Activated T-helper 2 cell treated with anti-CD3 and anti-CD28 coated beads, Interferon-gamma antibody, Interleukin-2, Interleukin-4, amounts not matched to agents 10 μg/mL and 5 μg/mL and 100 μg/mL, durations not matched to agents 14 hours and 24 hours and 36 hours (primary cell): Measurements from ENCODE around the gene VPS11. TPM values are rescaled to one million over a fixed set of nuclear protein-coding genes. Genes with fewer than 3 reads are reported as not detected.
"Not testable (repeated sequence)": the region's sequence is repeated elsewhere in the genome, so short reads cannot be mapped to it uniquely, and the experiment has no call there.

Experiments
- DNase-seq: peaks from one replicate; pipeline ENCODE4 v3.0.0; 2021; ENCODE audit warnings: low spot score
- H3K27ac Mint-ChIP-seq: one replicate; pipeline ENCODE4 v1.8.0; 2021; ENCODE audit warnings: mixed read lengths
- H3K27me3 Mint-ChIP-seq: one replicate; pipeline ENCODE4 v1.8.0; 2021; ENCODE audit warnings: low read depth, mixed read lengths
- H3K36me3 Mint-ChIP-seq: one replicate; pipeline ENCODE4 v1.8.0; 2021; ENCODE audit warnings: low read depth, mixed read lengths
- H3K4me1 Mint-ChIP-seq: one replicate; pipeline ENCODE4 v1.8.0; 2021; ENCODE audit warnings: low read depth, mixed read lengths
- H3K4me3 Mint-ChIP-seq: one replicate; pipeline ENCODE4 v1.8.0; 2021; ENCODE audit warnings: low read depth, mild to moderate bottlenecking, moderate library complexity, mixed read lengths
- H3K9me3 Mint-ChIP-seq: one replicate; pipeline ENCODE4 v1.8.0; 2021; ENCODE audit warnings: mixed read lengths
- intact Hi-C: fragments of 100-400 bp; cut with micrococcal nuclease; formaldehyde crosslinking; loops from one replicate; pipeline ENCODE4 v1.15.1; 2023
- total RNA-seq: library from RNA; stranded (reverse); gene quantifications from 2 replicates; pipeline ENCODE4 v1.2.3, GENCODE V29; 2022

VPS11 gene
- total RNA-seq, 1 donor from 2014 or later, result 25.8 TPM

GRCh38 chr11:119103161-119103664, 35.6 kb downstream of the VPS11 start:
- H3K9me3 Mint-ChIP-seq, H3K27me3 Mint-ChIP-seq, DNase-seq: not testable (repeated sequence)
- Mint-ChIP-seq H3K27ac (peak overlapping the region; percentile 72), H3K4me3 (peak overlapping the region; percentile 91), H3K36me3 (peaks cover 20% of the 10 kb centered on the region), H3K4me1 (peaks cover 34% of the 10 kb centered on the region)
- intact Hi-C loops, result loop anchor here (5.0 kb wide), 2 partner anchors 64 to 176 kb away; partner anchors contain the start of genes BCL9L and NLRX1

GRCh38 chr11:119103793-119104192, 36.2 kb downstream of the VPS11 start:
- Mint-ChIP-seq H3K36me3 (peaks cover 18% of the 10 kb centered on the region), H3K9me3 (no peaks in the 10 kb centered on the region), H3K27ac (peak overlapping the region; percentile 72), H3K4me1 (peaks cover 37% of the 10 kb centered on the region), H3K4me3 (peak overlapping the region; percentile 46), H3K27me3 (no peaks in the 10 kb centered on the region)
- intact Hi-C loops, result loop anchor here (5.0 kb wide), 2 partner anchors 64 to 176 kb away; partner anchors contain the start of genes BCL9L and NLRX1
- DNase-seq, result no peak

- peaks cover 22% of the 10 kb centered on the region for H3K36me3 Mint-ChIP-seq
- H3K27me3 Mint-ChIP-seq, result no peaks in the 10 kb centered on the region
- peak within 1 kb of the TSS; percentile 92 for H3K27ac Mint-ChIP-seq
- peaks cover 40% of the 10 kb centered on the region for H3K4me1 Mint-ChIP-seq
- DNase-seq, result peak; percentile 89
- intact Hi-C loops, result loop anchor here (1.0 kb wide), 3 partner anchors 8 to 14 kb away; partner anchors contain the start of gene HINFP
- H3K4me3 Mint-ChIP-seq, result peak within 1 kb of the TSS; percentile 98
- H3K9me3 Mint-ChIP-seq, result no peaks in the 10 kb centered on the region
Observed at GRCh38 chr11:119106564-119107537, 39.2 kb downstream of the VPS11 start, which contains the start of gene C2CD2L. Gene C2CD2L, plus strand, starts transcription at chr11:119107344. Its CDS starts 398 bp downstream, at chr11:119107742.

GRCh38 chr11:119107538-119108145, 40.0 kb downstream of the VPS11 start:
- H3K27me3 Mint-ChIP-seq, result no peaks in the 10 kb centered on the region
- H3K9me3 Mint-ChIP-seq, result no peaks in the 10 kb centered on the region
- H3K4me1 Mint-ChIP-seq, result peaks cover 39% of the 10 kb centered on the region
- DNase-seq, result no peak
- intact Hi-C loops, result loop anchor here (1.0 kb wide), 4 partner anchors 8 to 99 kb away; partner anchors contain the start of genes CBL and HINFP
- H3K27ac Mint-ChIP-seq, result peak overlapping the region; percentile 92
- H3K4me3 Mint-ChIP-seq, result peak overlapping the region; percentile 98
- H3K36me3 Mint-ChIP-seq, result peaks cover 26% of the 10 kb centered on the region

GRCh38 chr11:119108146-119108856, 40.7 kb downstream of the VPS11 start:
- intact Hi-C loops, result loop anchor here (1.0 kb wide), 1 partner anchor 98 kb away; the partner anchor contains the start of gene CBL
- Mint-ChIP-seq H3K9me3 (no peaks in the 10 kb centered on the region), H3K36me3 (peaks cover 33% of the 10 kb centered on the region), H3K4me1 (peaks cover 39% of the 10 kb centered on the region), H3K27me3 (no peaks in the 10 kb centered on the region), H3K27ac (peak overlapping the region; percentile 92), H3K4me3 (peak overlapping the region; percentile 98)
- no peak for DNase-seq

- intact Hi-C loops, result loop anchor here (1.0 kb wide), 1 partner anchor 97 kb away; the partner anchor contains the start of gene CBL
- Mint-ChIP-seq H3K27ac (peak overlapping the region; percentile 92), H3K36me3 (peaks cover 38% of the 10 kb centered on the region), H3K4me1 (peaks cover 37% of the 10 kb centered on the region), H3K9me3 (no peaks in the 10 kb centered on the region), H3K27me3 (no peaks in the 10 kb centered on the region), H3K4me3 (peak overlapping the region; percentile 98)
- no peak for DNase-seq
Observed at GRCh38 chr11:119108857-119109221, 41.2 kb downstream of the VPS11 start.

GRCh38 chr11:119109843-119110242, 42.2 kb downstream of the VPS11 start:
- intact Hi-C loops, result no loop called here
- peaks cover 37% of the 10 kb centered on the region for H3K4me1 Mint-ChIP-seq
- no peaks in the 10 kb centered on the region for H3K27me3 Mint-ChIP-seq
- no peak for DNase-seq
- peak overlapping the region; percentile 98 for H3K4me3 Mint-ChIP-seq
- peaks cover 44% of the 10 kb centered on the region for H3K36me3 Mint-ChIP-seq
- H3K27ac Mint-ChIP-seq, result peak overlapping the region; percentile 10
- H3K9me3 Mint-ChIP-seq, result no peaks in the 10 kb centered on the region

- peaks cover 48% of the 10 kb centered on the region for H3K36me3 Mint-ChIP-seq
- H3K27me3 Mint-ChIP-seq, result no peaks in the 10 kb centered on the region
- DNase-seq, result no peak
- peak overlapping the region; percentile 14 for H3K27ac Mint-ChIP-seq
- intact Hi-C loops, result no loop called here
- no peaks in the 10 kb centered on the region for H3K9me3 Mint-ChIP-seq
- H3K4me1 Mint-ChIP-seq, result peaks cover 39% of the 10 kb centered on the region
- no peak overlapping the region for H3K4me3 Mint-ChIP-seq
Observed at GRCh38 chr11:119110439-119110838, 42.8 kb downstream of the VPS11 start.

- no peak overlapping the region for H3K4me3 Mint-ChIP-seq
- no peak overlapping the region for H3K27ac Mint-ChIP-seq
- H3K9me3 Mint-ChIP-seq, result no peaks in the 10 kb centered on the region
- no peak for DNase-seq
- peaks cover 55% of the 10 kb centered on the region for H3K36me3 Mint-ChIP-seq
- no peaks in the 10 kb centered on the region for H3K27me3 Mint-ChIP-seq
- intact Hi-C loops, result no loop called here
- peaks cover 39% of the 10 kb centered on the region for H3K4me1 Mint-ChIP-seq
Observed at GRCh38 chr11:119111361-119111925, 43.8 kb downstream of the VPS11 start.

- Mint-ChIP-seq H3K4me3 (no peak overlapping the region), H3K36me3 (peaks cover 63% of the 10 kb centered on the region), H3K4me1 (peaks cover 35% of the 10 kb centered on the region), H3K27ac (no peak overlapping the region), H3K9me3 (no peaks in the 10 kb centered on the region), H3K27me3 (no peaks in the 10 kb centered on the region)
- no peak for DNase-seq
- intact Hi-C loops, result no loop called here
Observed at GRCh38 chr11:119112314-119113020, 44.8 kb downstream of the VPS11 start.

GRCh38 chr11:119113716-119114115, 46.1 kb downstream of the VPS11 start:
- no peak for DNase-seq
- no peaks in the 10 kb centered on the region for H3K9me3 Mint-ChIP-seq
- peaks cover 65% of the 10 kb centered on the region for H3K36me3 Mint-ChIP-seq
- H3K27ac Mint-ChIP-seq, result no peak overlapping the region
- intact Hi-C loops, result no loop called here
- no peak overlapping the region for H3K4me3 Mint-ChIP-seq
- no peaks in the 10 kb centered on the region for H3K27me3 Mint-ChIP-seq
- peaks cover 29% of the 10 kb centered on the region for H3K4me1 Mint-ChIP-seq
